Neural progenitor cell (in vitro differentiated cells): ENCODE data around the gene RNF167.

Experiments
- CTCF ChIP-seq: fragments of 200-600 bp; sonication (generic); IDR thresholded peaks from 2 replicates; pipeline ENCODE4 v1.5.1; 2017; ENCODE audit warnings: antibody characterized with exemption, mild to moderate bottlenecking
- EZH2 ChIP-seq: fragments of 200-600 bp; sonication (generic); IDR thresholded peaks from 2 replicates; pipeline ENCODE4 v1.6.1; 2017; ENCODE audit warnings: antibody characterized with exemption, mild to moderate bottlenecking, moderate library complexity
- EZH2phosphoT487 ChIP-seq: fragments of 200-600 bp; sonication (generic); IDR thresholded peaks from 2 replicates; pipeline ENCODE4 v1.6.1; 2017; ENCODE audit warnings: antibody characterized with exemption

- TF ChIP-seq EZH2 (no peak), CTCF (no peak), EZH2phosphoT487 (no peak)
These were observed 20.3 kb downstream of the RNF167 start for GRCh38 chr17:4960279-4960922.
